ENCODE results near the gene LSM7.

LSM7 gene

DNA sequence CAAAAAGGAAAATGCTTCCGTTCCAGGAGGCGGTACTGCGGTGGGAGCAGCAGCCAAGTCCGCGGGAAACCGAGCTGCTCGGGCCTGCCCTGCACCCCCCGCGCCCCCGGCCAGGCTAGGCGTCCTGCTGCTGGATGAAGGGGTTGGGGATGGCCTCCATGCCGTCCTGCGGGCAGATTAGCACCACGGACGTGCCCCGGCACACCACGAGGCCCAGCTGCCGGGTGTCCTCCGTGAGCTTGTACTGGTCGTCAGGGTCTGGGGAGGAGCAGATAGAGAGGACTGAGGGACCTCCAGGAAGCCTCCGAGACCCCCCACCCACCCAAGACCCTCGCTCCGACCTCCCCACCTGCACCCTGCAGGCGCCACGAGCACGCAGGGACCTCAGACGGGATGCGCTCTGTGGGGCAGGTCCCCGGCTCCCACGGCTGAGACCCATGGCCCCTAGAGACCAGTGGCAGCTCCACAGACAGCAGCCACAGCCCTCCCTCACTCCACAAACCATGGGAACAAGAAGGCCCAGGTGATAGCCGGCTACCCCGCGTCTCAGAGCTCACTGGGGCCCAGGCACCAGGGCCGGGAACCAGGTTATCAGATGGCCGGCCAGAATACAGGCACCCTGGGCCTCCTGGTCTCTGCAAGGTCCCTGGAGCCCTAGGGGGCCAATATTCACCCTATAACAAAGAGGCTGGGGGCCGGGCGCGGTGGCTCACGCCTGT lies 6.7 kb downstream of the LSM7 start:
- DNase-seq: no peak

DNA sequence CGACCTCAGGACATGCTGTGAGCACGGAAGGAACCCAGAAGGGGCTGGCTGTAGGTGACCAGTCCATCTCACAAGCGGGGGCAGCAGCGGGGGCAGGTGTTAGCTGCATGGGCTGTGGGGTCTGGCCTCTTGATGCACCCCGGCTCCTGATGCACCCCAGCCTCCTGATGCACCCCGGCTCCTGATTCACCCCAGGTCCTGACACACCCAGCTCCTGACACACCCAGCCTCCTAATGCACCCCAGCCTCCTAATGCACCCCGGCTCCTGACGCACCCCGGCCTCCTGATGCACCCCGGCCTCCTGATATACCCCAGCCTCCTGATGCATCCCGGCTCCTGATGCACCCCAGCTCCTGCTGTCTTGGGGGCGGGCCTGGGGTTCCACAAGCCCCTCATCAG lies 7.4 kb downstream of the LSM7 start:
- DNase-seq: no peak

DNA sequence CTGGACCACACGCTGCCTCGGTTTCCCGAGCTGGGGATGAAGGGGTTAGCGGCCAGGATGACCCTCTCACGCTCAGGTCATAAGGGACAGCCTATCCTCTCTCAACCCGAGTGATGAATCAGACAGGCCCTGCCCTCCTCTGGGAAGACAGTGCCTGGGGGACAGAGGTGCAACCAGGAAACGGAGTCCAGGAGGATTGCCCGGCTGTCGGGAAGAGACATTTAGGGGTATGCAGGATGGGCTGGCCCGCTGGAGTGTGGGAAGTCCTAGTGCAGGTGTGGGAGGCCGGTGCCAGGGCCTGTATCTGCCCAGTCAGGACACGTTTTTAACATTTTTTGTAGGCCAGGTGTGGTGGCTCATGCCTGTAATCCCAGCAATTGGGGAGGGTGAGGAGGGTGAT lies 8.3 kb downstream of the LSM7 start:
- DNase-seq: no peak

DNA sequence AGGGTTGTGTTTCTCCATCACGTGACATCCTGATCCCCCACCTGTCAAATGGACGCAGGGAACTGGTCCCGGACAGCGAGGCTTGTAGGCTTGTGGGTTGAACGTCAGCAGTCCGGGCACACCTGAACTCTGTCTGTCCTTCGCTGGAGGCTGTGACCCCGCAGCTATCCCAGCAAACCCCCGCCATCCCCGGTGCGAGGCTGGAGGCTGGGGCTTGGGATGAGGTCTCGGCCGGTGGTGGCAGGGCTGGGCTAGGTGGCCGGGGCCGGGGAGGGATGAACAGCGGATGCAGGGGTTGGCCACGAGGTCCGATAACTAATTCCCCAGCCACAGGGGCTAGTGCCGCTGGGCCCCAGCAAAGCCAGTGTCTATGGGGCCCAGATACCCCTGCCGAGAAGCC lies 8.8 kb downstream of the LSM7 start:
- DNase-seq: no peak

DNA sequence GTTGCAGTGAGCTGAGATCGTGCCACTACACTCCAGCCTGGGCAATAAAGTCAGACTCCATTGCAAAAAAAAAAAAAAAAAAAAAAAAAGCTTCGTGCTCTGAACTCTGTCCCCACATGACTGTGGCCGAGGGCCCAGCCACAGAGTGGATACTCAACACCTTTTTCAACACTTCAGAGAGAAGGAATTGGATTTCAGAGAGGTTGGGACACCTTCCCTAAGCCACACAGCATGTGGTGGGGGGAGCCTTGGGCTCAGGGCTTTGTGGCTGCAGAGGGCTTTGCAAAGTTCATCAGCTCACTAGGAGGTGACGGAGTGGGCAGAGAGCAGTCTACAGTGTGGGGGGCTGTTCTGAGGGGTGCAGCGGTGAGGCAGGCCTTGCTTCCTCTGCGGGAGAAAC lies 9.5 kb downstream of the LSM7 start:
- no peak for DNase-seq

DNA sequence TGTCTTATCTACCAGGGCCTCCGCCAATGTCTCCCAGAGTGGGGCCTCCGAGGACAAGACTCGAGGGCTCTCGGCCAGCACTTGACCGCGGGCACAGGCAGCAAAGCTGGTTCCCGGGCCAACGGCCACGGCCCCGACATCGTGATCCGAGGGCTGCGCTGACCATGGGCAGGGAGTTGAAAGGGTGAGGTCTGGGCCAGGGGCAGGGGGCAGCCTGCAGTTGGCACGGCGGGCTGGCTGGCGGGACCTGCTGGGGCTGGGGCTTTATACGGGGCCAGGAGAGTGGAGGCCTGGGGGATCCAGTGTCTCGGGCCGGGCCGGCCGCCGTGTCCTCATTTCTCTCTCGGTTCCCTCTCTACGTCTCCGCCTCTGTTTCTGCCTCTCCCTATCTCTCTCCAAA lies 10.6 kb downstream of the LSM7 start:
- DNase-seq: no peak

DNA sequence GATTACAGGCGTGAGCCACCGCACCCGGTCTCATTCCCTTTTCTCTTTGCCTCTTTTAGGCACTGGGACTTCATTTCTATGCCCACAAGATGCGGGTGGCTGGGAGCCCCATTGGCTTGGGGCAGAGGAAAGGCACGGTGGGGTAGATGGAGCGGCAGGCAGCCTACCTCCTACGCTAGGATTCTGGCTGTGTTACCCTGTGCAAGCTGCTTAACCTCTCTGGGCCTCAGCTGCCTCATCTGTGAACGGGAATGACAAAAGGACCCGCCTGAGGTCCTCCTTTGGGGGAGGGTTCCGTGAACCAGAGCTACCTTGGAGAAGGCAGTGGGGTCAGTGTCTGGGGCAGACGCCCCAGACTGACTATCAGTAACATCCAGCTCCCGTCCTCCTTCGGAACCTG lies 11.1 kb downstream of the LSM7 start:
- no peak for DNase-seq

DNA sequence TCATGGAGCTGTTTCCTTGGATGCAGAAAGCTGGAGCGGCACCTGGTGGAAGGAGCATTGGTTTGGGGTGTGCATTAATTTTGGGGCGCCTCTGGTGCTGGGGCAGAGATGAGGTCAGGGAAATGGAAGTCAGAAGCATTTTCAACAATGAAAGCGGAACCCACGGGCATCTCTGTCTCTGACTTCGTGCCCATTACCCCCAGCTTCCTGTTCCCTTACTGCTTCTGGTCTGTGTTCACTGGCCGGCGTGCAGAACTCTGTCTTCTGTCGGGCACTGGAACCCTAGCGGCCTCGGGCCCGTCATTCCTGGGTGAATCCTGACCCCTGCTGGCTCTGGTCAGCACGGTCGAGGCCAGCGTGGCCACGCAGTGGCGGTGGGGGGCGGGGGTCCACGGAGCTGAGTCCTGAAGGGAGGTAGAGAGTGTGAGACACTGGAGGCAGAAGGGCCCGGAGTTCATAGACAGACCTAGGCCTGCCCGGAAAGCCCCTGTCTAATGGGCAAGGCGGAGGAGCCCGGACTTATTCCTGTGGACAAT lies 12.5 kb downstream of the LSM7 start:
- DNase-seq: peak; percentile 74

DNA sequence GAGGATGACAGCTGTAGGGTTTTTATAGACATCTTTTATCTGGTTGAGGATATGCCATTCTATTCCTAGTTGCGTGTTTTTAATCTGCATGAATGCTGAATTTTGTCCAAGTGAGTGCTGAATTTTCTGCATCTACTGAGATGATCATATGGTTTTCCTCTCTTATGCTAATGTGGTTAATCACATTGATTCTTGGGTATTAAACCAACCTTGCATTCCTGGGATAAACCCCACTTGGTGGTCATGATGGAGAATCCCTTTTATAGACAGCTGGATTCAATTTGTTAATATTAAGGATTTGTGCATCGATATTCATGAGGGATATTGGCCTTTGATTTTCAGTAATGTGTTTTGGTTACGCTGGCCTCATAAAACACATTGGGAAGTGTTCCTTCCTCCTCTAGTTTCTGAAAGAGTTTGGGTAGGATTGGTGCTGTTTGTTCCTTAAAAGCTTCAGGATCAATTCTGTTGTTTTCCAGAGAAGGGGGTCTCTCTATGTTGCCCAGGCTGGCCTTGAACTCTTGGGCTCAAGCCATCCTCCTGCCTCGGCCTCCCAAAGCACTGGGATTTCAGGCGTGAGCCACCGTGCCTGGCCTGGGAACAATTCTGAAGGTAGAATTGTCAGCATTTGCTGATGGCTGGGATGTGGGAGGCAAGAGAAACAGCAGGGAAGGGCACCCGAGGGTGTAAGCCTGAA lies 13.1 kb downstream of the LSM7 start:
- DNase-seq: no peak

DNA sequence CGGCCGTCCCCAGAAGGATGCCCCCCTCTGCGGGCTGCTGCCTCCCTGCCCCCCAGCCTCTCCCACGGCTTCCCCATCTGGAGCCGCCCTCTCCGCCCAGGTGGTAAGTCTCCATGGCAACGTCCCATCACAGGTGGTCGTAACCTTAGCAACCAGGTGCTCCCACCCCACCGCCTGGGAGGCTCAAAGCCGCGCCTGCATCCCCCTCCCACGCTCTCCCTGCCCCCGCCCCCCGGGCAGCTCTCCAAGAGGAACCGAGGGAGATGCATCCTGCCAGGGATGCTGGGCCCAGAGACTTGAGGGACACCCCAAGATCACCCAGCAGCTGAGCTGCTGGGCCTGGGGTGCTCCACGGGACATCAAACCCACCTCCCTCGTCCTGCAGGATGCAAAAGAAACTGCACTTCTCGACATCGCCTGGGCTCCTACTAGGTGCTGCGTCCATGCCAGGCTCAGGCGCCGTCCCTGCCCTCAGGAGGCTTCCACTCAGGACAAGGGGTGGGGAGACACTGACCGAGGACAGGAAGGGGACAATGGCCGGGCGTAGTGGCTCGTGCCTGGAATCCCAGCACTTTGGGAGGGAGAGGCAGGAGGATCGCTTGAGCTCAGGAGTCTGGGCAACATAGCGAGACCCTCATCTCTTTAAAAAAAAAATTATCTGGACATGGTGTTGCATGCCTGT lies 15.4 kb downstream of the LSM7 start:
- no peak for DNase-seq

DNA sequence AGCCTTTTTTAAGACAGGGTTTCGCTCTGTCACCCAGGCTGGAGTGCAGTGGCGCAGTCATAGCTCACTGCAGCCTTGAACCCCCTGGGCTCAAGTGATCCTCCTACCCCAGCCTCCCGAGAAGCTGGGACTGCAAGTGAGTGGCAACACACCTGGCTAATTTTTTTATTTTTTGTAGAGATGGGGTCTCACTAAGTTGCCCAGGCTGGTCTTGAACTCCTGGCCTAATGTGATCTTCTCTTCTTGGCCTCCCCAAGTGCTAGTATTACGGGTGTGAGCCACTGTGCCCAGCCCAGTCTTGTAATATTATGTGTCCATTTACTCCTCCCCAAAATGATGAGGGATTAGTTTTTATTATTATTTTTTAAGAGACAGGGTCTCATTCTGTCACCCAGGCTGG lies 17.3 kb downstream of the LSM7 start:
- no peak for DNase-seq

DNA sequence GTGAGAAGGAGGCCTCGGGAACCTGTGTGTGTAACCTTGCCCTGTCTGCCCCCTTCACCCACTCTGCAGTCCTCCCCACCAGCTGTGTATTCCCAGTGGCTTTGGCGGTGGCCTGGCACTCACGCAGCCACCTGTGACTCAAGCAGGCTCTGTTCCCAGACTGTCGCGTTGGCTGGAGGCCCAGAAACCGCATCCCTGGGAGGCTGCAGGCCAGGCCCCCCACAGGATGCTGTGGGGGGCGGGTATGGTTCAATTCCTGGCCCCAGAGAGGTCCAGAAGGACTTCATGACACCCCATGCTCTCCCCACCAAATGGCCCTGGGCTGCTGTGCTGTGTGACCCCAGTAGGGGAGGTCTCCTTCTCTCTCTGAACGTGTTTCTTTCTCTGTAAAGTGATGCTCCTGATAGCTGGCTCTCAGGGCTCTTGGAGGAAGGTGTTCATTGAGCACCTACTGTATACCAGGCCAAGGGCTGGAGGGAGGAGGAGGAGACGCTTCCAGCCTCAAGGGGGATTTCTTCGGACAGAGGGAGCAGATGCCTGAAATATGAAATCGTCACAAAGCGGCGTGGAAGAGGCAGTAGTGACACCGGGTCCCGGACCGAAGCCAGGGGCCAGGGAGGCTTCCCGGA lies 18.5 kb downstream of the LSM7 start:
- peak; percentile 23 for DNase-seq

DNA sequence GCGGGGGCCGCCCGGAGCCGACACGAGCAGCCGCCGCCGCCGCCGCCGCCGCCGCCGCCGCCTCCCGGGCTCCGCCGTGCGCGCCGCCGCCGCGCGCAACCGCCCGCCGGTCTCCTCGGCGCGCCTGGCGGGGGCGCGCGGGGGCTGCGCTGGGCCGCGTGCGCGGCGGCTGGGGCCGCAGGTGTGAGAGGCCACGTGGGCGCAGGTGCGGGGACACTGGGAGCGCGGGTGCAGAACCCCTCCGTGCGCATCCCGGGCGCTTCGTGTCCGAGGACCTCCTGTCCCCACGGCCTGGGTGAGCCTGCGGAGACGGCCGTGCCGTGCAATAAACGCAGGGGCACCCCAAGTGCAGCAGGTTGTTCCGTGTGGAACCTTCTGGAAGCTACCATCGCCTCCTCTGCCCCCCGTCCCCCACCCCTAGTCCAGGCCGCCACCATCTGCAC lies 20.3 kb downstream of the LSM7 start, which contains the start of gene LINGO3:
LINGO3 (minus strand) TSS at position 41 of the 443 bp plus-strand sequence. CDS start 16,378 bp downstream, outside the sequence.
- DNase-seq: no peak

DNA sequence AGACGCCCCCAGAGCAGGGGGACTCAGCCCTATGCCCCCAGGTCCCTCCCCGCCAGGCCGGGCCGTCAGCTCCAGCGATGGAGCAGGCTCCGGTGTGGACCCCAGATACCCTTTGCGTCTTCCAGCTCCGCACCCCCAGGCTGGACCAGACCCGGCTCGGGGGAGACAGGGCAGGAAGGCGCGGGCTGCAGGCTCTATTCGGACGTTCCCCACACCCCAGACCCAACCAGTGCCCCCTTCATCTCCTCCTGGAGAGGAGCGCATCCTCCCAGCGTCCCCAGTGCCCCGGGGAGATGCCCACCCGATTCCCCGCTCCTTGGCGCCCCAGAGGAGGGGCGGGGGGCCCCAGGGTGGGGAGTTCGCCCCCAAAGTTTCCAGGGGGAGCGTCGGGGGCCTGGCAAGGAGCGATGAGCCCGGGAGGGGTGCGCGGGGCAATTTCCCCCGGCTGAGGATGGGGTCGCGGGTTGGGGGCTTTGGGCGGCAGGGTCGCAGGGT lies 20.8 kb downstream of the LSM7 start:
- no peak for DNase-seq

DNA sequence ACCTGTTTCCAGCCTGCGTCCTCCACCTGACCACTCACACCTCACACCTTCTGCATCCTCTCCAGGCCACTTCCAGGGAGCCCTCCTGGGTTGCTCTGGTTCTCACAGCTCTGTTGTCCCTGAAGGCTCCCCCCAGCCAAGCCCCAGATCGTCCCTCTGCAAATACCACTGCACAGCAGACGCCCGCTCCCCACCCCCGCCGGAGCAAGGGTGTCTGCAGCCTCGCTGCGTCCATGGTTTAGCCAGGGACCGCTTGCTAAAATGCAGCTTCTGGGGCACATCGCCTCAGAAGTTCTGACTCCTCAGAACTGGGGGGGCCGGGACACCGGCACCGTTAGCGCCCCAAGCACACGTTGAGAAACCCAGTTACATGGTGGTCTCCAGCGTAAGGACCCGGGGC lies 21.4 kb downstream of the LSM7 start:
- DNase-seq: no peak

DNA sequence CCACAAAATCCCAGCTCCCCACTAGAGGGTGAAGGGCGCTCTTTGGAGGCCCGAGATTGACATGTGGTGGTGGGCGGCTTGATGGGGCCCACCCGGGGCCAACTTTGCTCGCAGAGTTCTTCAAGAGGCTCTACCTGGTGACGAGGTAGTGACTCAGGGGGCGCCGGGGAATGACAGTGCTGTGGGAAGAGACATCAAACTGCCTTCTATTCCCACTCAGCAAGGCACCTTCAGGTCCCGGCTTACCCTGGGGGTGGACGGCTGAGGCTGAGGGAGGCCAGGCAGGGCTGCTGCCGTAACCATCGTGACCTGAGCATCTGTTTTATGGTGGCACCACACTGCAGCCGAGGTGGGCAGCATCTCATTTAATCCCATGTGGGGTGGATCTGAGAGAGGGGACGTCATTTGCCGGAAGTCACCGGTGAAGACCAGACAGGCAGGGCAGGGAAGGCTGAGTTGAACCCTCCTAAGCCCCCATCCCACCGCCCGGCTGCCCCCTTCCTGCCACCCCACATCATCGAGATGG lies 22.0 kb downstream of the LSM7 start:
- no peak for DNase-seq

DNA sequence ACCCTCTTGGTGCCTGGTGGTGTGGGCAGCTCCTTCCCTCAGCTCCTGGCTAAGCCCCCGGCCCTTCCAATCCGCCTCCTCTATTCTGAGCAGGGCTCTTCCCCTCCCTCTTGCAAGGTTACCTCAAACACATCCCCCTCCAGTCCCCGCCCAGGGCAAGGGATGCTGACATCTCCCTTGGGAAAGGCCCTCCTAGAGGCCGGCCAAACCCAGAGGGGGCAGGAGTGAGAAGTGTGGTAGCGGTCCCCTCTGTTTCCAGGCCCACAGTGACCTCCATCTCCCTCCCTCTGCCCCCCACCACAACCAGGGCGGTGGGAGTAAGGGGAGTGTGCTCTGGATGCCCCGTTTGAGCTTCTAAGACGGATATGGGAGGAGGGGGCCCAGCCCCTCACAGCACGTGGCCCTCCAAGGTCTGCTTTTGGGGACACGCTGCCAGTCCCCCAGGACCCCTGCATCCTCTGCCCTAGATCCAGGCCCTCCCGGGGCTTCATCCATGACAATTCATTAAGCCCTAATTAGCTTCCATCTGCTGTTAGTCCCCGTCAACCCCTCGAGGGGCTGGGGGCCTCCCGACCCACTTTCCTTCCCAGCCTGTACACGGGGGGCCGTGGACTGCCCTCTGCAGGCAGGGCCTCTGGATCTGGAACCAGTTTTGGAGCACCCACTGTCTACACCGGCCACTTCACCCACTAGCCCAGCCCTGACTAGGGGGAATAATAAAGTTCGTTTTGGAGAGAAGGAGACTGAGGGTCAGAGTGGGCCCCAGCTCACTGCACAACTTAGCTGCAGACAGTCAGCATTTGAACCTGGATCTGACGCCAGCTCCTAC lies 22.7 kb downstream of the LSM7 start:
- DNase-seq: no peak

DNA sequence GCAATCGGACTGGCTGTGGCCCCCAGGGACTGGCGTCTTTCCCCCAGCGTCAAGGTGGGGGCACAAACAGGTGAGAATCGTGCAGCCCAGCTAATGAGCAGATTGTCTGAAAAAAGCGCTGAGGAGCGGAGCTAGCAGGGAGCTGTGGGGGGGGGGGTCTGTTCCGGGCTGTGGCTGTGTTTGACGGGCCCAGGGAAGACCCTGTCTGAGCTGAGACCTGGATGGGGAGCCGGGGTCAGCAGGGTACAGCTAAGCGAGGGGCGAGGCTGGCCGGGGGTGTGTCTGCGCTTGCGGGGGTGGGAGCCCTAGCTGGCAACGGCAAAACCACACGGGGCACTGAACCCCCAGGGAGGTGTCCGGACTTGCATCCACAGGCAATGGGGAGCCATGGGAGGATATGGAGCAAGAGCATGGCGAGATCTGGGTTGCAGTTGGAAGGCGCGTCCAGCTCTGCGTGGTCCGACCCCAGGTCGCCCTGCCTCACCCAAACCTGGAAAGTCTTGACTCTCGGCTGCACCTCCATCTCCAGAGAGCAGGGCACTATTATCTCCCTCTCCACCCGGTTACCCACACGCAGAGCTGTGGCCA lies 25.1 kb downstream of the LSM7 start:
- no peak for DNase-seq

DNA sequence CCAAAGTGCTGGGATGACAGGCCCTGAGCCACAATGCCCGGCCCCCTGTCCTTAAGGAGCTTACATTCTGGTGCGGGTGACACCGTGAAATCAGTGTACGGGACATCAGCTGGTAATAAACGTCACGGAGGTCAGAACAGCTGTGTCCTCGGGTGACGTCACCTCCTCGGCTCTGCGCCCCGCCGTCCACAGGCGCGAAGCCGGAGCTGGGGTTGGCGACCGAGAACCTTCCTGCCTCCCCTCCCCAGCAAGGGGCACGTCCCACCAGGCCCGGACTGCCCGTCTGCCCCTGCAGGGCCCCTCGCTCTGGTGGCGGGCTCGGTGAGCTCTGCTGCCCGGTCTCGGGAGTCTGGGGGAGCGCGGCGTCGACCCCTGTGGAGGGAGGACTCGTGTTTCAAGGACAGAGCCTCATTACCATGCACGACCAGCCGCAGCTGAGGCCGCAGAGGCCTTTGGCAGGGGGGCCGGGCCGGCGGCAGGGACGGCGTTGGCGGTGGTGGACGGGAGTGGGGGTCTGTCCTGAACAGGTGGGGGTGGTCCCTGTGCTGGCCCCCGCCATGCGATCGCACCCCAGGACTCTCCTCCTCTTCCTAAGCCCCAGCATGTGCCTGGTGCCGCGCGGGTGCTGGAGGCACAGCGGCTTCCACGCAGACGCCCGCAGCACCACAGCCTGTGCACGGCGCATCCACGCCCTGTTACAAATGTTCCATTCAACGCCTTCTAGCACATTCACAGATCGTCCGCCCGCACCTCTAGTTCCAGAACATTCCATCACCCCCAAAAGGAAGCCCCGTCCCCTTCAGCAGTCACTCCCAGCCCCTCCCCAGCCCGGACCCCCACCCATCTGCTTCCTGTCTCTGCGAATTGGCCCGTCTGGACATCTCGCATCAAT lies 25.8 kb downstream of the LSM7 start:
- DNase-seq: no peak

DNA sequence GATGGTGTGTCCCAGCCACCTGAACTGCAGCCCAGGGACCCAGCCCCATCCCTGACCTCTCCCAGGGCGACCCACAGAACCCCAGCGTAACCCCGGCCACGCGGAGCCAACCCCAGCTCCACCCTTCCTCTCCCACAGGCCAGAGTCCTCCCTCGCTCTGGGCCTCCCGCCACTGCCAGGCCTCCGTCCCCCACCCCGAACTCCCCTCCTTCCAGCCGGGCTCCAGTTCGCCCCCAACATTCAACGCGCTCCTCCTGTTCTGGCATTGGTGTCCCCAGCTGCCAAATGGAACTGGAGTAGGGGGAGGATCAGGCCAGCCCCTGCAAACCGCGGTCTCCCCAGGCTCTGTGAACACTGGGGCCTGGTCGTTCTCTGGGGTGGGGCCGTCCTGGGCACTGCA lies 27.9 kb downstream of the LSM7 start:
- DNase-seq: no peak
